ENCODE data around the gene CPNE6.

Gene CPNE6

DNA sequence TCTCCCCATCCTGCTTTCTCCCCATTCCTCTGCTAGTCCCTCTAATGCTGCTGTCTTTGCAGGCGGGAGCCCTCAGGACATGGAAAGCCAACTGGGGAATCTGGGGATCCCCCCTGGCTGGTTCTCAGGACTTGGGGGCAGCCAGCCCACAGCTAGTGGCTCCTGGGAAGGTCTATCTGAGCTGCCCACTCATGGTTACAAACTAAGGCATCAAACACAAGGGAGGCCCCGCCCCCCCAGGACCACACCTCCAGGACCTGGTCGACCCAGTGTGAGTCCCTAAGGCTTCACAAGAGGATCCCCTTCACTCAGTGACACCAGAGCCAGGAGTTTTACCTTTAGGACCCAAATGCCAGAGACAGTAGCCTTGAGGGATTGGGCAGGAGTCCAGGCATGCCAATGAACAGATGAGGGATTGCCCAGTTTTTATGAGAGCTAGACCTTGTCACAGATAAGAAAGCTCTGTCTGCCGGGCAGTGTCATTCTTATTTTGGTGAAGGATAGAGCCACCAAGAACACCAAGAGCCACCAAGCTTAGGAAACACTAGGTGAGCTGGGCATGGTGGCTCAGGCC, 8.0 kb upstream of the CPNE6 start:
- Histone ChIP-seq H3K27me3 (no peaks in the 10 kb centered on the region), H3K9me3 (no peaks in the 10 kb centered on the region), H3K4me3 (no peak overlapping the region), H3K4me1 (no peaks in the 10 kb centered on the region), H3K27ac (no peak overlapping the region), H3K36me3 (no peaks in the 10 kb centered on the region)
- intact Hi-C loops (cut with DNase I; ENCODE audit: low total_unique reads) = no loop called here
- no peak for DNase-seq
- TF ChIP-seq, protein P1, sequence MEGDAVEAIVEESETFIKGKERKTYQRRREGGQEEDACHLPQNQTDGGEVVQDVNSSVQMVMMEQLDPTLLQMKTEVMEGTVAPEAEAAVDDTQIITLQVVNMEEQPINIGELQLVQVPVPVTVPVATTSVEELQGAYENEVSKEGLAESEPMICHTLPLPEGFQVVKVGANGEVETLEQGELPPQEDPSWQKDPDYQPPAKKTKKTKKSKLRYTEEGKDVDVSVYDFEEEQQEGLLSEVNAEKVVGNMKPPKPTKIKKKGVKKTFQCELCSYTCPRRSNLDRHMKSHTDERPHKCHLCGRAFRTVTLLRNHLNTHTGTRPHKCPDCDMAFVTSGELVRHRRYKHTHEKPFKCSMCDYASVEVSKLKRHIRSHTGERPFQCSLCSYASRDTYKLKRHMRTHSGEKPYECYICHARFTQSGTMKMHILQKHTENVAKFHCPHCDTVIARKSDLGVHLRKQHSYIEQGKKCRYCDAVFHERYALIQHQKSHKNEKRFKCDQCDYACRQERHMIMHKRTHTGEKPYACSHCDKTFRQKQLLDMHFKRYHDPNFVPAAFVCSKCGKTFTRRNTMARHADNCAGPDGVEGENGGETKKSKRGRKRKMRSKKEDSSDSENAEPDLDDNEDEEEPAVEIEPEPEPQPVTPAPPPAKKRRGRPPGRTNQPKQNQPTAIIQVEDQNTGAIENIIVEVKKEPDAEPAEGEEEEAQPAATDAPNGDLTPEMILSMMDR (IDR thresholded peaks at IDR 0.05) = no peak

DNA sequence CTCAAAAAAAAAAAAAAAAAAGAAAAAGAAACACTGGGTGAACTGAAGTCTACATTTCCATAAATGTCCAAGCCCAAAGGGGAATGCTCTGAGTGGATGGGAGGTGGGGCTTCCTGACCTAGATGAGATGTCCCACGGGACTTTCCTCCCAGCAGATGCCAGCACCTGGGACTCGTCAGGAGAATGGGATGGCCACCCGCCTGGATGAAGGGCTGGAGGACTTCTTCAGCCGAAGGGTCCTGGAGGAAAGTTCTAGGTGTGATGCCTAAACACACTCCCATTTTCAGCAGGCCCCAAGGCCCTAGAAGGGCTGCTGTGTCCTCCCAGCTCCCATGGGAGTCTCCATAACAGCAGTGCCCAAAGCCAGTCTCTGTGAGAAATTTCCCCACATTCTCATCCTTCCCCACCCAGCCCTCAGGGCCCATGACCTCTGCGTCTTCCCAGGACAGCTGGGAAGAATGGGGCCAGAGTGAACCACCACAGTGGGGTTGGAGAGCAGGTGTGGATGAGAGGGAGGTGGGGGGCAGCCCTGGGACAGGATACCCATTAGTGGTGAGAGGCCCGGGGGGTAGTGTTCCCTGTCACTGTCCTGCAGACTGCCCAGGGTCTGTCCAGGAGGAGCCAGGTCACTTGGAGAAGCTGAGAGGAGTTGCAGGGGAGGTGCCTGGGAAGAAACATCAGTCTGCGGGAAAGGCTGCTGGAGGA, 7.1 kb upstream of the CPNE6 start:
- no peaks in the 10 kb centered on the region for H3K27me3 ChIP-seq
- no peaks in the 10 kb centered on the region for H3K9me3 ChIP-seq
- TF ChIP-seq, protein P1 (IDR thresholded peaks at IDR 0.05) = no peak
- H3K4me1 ChIP-seq = no peaks in the 10 kb centered on the region
- intact Hi-C loops (cut with DNase I; ENCODE audit: low total_unique reads) = no loop called here
- no peak overlapping the region for H3K27ac ChIP-seq
- no peak overlapping the region for H3K4me3 ChIP-seq
- no peaks in the 10 kb centered on the region for H3K36me3 ChIP-seq
- DNase-seq = no peak

DNA sequence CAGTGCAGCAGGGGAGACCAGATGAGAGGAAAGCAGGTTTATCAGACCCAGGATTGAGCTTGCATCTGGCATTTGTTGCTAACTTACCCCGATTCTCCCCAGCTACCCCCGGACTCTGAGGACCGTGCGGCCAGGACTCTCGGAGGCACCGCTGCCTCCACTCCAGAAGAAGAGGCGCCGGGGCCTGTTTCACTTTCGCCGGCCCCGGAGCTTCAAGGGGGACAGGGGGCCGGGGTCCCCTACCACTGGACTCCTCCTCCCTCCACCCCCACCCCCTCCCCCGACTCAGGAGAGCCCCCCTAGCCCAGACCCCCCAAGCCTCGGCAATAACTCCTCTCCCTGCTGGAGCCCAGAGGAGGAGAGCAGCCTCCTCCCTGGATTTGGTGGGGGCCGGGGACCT, 6.5 kb upstream of the CPNE6 start:
- no peaks in the 10 kb centered on the region for H3K36me3 ChIP-seq
- DNase-seq = no peak
- TF ChIP-seq, protein P1 (IDR thresholded peaks at IDR 0.05) = no peak
- H3K27me3 ChIP-seq = no peaks in the 10 kb centered on the region
- intact Hi-C loops (cut with DNase I; ENCODE audit: low total_unique reads) = no loop called here
- H3K4me1 ChIP-seq = no peaks in the 10 kb centered on the region
- H3K9me3 ChIP-seq = no peaks in the 10 kb centered on the region
- no peak overlapping the region for H3K4me3 ChIP-seq
- no peak overlapping the region for H3K27ac ChIP-seq

DNA sequence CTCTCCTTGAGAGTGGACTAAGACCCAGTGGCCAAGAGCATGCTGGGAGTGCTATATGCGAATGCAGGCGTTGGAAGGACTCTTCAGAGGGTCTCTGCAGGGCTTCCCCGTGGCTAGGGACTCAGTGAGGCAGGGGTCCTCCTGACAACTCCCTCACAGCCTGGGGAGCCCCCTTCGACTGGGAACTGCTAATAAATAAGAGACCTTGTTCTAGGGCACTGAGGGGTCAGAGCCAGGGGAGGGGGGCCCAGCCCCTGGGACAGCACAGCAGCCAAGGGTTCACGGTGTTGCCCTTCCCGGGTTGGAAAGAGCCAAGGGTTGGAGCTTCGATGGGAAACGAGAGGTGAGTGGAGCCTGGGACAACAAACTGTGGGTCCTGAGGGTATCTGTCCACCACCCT, 6.0 kb upstream of the CPNE6 start:
- no peaks in the 10 kb centered on the region for H3K27me3 ChIP-seq
- intact Hi-C loops (cut with DNase I; ENCODE audit: low total_unique reads) = no loop called here
- H3K9me3 ChIP-seq = no peaks in the 10 kb centered on the region
- DNase-seq = no peak
- no peaks in the 10 kb centered on the region for H3K36me3 ChIP-seq
- no peak overlapping the region for H3K4me3 ChIP-seq
- no peaks in the 10 kb centered on the region for H3K4me1 ChIP-seq
- TF ChIP-seq, protein P1 (IDR thresholded peaks at IDR 0.05) = no peak
- no peak overlapping the region for H3K27ac ChIP-seq

DNA sequence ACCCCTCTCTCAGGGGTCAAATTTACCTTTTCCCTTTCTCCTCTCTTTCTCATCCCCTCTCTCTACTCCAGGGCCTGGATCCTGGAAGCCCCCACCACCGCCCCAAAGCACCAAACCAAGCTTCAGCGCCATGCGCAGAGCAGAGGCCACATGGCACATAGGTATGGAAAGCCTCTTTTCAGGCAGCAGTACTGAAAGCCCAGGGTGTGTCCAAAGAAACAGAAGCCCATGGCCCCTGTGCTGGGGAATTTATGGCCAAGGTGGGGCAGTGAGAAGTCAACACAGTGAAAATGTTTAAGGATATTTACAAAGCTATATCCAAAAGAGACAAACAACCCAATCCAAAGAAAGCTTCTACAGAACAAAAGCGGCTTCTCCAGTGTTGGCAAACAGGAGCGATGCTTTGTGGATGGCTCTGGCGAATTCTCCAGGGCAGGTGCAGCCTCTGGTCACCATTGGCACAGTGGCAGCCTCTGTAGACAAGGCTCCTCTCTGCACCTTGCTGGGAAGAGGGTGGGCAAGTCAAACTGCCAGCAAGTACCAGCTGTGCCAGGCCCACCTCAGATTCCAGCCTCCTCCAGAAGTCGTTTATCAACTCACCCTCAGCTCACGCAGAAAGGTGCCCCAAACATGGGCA, 4.7 kb upstream of the CPNE6 start:
- Histone ChIP-seq H3K27me3 (no peaks in the 10 kb centered on the region), H3K9me3 (no peaks in the 10 kb centered on the region), H3K4me3 (no peak overlapping the region), H3K4me1 (peaks cover 0 to 7% (median 5%) of the 10 kb centered on the region in 4 donors), H3K27ac (no peak overlapping the region), H3K36me3 (no peaks in the 10 kb centered on the region)
- TF ChIP-seq, protein P1 (IDR thresholded peaks at IDR 0.05) = no peak
- no peak for DNase-seq
- intact Hi-C loops (cut with DNase I; ENCODE audit: low total_unique reads) = no loop called here

Data from tibial artery (tissue), 4 donors.